Esophagus squamous epithelium (tissue), 4 donors: ENCODE data around the gene LMO1.

ENCODE experiments used
- CTCF ChIP-seq, 6 experiments: fragments of 450-650 bp in 4 of 6; fragments of 200-600 bp in 2 of 6; sonication (generic) in 2 of 6; IDR thresholded peaks; one replicate each; pipeline ENCODE4 v1.5.1; 2016 to 2019; ENCODE audit warnings: antibody characterized with exemption in 6 of 6, mild to moderate bottlenecking in 4 of 6, moderate library complexity in 4 of 6
- POLR2A ChIP-seq, 4 donors: fragments of 450-650 bp; IDR thresholded peaks; one replicate each; pipeline ENCODE4 v1.6.1; 2017; ENCODE audit warnings: antibody characterized with exemption in 4 of 4, mild to moderate bottlenecking in 4 of 4, moderate library complexity in 3 of 4

- TF ChIP-seq POLR2A (IDR thresholded peaks at IDR 0.05) (no peak), CTCF (IDR thresholded peaks at IDR 0.05) (no peak)
Measured at GRCh38 chr11:8229299-8230177, 34.1 kb downstream of the LMO1 start.
